Inferior parietal cortex (tissue), 1 donor: Measurements from ENCODE around the gene KIAA1210.
"Not testable (repeated sequence)": the region's sequence is repeated elsewhere in the genome, so short reads cannot be mapped to it uniquely, and the experiment has no call there.

ENCODE experiments used
- DNase-seq: peaks from one replicate; pipeline ENCODE4 v3.0.0-alpha.2; 2016; ENCODE audit errors: extremely low spot score

KIAA1210 gene

DNA sequence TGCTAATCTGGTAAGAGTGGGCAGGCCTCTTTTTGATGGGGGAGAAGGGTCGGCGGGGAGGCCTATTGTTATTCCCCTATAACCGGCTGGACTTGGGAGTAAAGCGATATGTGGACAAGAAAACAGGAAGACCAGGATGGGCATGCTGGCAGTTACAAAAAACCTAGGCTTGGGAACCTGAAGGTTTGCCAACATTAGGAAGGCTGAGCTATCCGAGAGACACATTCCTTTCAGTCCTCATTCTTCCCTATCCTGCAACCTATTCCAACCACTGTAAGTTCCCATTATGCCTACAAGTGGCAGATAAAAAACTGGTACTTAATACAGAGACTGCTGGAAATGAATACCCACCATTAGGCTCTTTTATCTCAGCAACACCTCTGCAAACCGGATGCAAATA is 87.2 kb downstream of the KIAA1210 start:
- DNase-seq: no peak

DNA sequence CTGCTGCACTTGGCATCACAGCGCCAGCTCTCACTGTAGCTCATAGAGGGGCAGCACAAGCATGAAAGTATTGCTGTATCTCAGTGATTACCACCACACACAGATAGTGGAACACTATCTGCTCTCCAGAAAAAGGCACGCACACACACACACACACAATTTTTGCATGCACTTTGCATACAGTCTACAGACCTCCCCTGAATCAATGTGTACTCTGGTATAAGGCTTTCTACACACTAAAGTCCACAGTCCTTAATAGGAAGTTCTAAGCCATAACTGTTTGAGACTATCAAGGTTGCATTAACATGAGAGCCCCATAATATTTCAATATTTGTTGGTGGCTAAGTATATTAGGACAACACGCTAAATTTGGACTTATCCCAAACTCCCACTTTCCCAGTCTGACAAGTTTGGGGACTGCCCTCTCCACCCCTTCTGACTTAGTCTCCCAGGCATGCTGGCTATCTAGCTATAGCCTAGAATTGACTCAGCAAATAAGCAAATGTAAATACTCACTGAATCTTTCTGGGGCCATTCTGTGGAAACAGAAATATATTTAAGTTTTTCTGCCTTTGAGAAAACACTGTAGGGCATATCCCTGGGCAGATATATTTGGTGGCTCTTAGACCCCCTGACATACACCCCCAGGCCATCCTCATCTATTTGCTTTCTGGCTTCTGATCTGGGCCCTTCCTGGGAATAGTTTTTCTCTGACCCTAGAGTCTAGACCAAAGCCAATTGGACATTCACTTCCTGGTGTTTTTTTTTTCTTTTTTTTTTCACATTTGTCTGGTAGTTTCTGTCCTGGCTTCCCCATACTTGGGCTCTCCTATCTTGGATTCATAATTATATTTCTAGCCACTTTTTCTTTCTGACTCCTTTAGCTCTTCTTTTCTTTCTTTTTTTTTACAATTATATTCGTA is 91.2 kb downstream of the KIAA1210 start:
- no peak for DNase-seq

DNA sequence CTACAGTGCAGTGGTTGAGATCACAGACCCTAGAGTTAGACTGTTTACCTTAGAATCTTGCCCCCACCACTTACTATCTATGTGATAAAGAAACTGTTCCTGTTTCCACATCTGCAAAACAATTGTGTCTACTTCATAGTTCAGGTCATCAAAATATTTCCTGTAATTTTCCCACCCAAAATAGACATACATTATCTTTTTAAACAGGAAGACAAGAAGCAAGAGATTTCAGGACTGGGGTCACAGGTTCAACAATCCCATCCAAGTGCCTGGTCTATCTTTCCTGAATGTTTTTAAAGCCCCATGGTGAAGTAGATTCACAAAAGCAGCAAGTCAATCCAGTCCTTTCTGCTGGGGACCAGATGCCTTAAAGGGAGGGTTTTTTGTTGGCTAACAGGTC is 96.6 kb downstream of the KIAA1210 start:
- DNase-seq: no peak

GRCh38 chrX:119029656-119030055 is 98.0 kb downstream of the KIAA1210 start:
- DNase-seq: not testable (repeated sequence)

DNA sequence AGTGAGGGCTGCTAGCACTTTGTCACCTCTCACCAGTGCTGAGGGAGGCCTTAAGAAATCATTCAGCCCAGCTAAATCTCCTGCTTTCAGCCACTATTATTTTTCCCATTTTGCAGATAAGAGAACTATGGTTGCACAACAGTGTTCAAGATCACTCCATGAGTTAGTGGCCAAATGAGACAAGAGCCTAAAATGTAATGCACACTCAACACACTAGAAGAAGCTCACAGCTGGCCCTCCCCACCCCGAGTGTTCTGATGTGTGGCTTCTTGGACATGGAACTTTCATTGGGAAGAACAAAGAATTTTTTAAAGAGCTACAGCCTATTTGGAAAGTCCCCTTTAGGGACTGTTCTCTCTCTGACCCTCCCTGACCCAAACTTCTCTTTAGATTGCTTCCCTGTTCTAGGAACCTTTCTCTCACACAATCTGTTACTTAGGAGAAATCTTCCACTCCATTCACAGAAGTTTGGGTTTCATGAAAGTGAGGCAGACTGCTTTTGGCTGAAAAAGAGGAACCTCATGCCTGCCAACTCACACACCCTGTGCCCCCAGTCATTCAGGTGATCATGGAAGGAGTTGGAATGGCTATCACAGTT is 98.8 kb downstream of the KIAA1210 start:
- DNase-seq: no peak
